DMS153 treated with DMSO at 0.1 percent for 48 hours (cell line): ENCODE measurements around the gene ANKRD55.
"Not testable (repeated sequence)": the region's sequence is repeated elsewhere in the genome, so short reads cannot be mapped to it uniquely, and the experiment has no call there.

Experiments used
- DNase-seq: peaks from one replicate; lab custom pipeline; 2025; ENCODE audit not compliant: unreplicated experiment; lab: John Stamatoyannopoulos, UW

Gene ANKRD55

DNA sequence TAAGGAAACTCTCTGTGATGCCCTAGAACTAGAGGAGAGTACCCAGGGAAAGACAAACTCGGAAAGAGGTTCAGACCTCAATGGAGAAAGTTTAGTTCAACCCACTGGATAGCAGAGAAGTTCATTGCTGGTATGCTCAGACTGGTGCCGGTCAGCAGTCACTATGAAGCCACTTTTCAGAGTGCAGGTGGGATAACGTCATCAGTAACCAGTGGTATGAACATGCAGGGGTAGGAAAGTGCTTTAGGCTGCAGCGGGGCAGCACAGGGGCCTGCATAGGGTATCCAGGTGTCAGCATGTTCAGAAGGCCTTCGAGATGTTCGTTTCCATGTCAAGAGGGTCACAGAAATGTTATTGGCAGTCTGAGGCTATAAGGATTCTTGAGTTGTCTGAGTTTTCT, 20.8 kb upstream of the ANKRD55 start:
- DNase-seq = no peak

DNA sequence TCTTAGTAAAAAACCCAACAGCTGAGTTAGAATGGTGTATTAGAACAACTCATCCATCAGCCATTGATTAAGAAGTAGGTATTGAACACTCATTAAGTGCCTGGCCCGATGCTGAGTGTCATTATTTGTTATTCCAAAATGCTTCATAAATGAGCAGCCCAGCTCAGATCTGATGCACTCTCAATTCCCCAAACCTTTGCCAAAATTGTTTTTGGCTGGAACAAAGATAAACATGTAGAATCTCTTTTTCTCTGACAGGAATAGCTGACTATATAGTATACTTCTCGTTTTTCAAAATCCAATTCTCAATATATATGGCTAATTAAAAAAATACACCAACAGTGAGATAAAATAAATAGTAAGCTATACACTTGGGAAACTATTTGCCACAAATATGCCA, 20.0 kb upstream of the ANKRD55 start:
- no peak for DNase-seq

DNA sequence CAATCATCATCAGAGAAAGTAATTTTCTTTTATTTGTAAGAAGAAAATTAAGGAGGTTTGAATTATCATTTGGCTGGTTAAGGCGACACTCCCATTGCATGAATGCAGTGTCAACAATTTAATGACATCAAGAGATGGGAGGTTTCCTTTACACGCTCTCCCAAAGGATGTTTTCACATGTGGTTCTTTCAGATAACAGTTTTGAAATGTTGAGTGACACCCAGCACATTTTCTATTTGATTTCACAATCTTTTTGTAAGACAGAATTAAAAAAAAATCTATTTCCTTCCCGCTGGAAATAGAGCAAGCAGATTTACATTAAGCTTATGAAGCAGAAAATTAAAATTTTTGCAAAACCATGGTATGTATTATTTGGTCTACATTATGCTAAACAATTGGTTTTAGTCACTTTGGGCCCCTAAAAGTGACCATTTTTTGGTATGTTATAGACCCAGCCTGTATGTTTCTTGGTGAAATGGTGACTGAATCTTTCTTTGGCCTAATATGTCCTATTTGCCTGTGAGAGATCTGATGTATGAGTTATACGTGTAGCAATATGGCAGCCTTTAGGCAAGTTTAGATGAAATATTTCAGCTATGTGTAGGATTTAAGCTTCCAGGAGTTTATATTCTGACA, 18.9 kb upstream of the ANKRD55 start:
- DNase-seq = no peak

DNA sequence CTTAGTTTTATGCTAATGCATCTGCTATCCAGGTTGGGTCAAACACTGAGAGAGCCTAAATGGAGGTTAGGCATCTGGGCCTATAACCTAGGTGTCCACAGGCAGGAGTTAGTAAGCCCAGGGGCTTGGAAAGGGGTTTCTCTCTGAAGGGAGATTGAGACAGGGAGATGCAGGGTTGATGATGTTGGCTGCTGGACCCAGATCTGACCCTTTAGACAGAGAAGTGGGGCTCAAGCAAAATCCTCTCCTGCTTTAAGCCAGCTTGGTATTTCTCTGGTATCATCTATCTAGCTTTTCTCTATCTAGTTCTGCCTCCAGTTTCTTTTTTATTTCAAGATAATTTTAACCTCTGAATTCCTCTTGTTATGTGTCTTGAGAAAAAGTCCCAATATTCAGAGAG, 18.3 kb upstream of the ANKRD55 start:
- DNase-seq = no peak

DNA sequence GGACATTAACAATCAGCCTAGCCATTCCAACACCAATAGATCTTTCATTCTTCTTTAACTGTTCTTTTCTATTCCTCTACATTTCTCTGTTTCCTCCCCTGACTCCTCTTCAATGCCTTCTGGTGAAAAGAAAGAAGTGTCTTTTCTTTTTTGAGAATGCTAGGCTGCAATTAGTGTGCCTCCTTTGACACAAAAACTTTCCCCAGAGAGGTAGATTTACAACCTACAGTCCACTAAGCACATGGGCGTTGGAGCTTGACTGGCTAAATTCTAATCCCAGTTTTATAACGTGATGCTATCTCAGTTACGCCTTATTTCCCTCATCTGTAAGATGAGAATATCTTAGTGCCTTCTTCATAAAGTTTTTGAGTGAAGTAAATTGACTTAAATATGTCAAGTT, 16.9 kb upstream of the ANKRD55 start:
- DNase-seq = no peak

DNA sequence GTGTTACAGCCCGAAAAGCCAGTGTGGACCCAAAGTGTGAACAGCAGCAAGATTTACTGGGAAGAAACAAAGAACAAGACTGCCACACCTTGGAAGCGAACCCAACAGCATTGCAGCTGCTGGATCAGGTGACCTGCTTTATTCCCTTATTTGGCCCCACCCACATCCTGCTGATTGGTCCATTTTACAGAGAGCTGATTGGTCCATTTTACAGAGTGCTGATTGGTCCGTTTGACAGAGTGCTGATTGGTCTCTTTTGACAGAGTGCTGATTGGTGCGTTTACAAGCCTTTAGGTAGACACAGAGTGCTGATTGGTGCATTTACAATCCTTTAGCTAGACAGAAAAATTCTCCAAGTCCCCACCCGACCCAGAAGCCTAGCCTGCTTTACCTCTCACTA, 16.0 kb upstream of the ANKRD55 start:
- not testable (repeated sequence) for DNase-seq

DNA sequence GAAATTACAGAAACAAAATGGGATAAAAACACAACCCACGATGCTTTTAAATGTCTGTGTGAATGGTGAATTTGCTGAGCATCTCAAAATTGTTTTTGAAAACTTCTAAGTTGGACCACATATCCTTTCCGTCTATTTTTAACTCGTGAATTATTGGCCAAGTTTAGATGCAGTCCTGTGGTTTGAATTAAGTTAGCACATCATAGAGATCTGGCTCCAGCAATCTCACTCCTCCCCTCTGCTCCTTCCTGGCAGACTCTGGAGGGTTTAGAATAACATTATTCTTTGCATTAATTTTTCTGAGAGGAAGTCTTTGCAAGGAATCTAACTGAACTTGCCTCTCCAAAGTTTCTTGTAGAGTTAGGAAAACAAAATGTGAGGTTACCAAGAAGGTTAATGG, 14.5 kb upstream of the ANKRD55 start:
- DNase-seq = no peak

DNA sequence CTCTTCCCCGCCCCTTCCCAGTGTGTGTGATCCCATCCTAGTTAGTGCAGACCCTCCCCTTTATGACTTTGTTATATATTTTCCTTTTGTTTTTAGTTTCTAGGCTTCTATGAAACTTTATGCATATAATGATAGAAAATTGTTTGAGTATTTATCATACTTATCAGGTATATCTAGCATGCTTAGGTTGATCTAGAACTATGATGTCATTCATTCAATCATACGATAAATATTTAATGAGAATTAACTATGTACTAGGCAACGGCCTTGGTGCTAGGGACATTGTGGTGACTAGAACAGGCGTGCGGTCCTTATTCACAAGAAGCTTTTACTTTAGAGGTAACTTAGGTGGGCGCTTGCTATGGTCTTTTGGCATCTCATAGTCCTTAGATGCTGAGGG, 13.6 kb upstream of the ANKRD55 start:
- DNase-seq = no peak

DNA sequence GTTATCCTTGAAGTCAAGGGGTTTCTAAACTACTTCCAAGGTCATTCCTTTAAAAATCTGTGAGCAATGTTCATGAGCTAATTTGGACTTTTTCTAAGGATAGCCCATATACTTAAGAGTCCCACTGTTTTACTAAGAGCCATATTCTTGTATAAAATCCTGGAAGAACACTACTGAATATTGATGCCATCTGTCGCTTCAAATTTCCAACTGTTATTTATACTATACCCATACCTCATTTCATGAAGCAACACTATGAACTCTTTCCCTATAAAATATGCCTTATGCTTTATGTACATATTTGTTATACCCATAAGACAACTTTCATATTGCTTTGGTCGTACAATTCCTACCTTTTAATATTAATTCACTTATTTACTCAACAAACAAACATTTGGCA, 12.4 kb upstream of the ANKRD55 start:
- DNase-seq = no peak

DNA sequence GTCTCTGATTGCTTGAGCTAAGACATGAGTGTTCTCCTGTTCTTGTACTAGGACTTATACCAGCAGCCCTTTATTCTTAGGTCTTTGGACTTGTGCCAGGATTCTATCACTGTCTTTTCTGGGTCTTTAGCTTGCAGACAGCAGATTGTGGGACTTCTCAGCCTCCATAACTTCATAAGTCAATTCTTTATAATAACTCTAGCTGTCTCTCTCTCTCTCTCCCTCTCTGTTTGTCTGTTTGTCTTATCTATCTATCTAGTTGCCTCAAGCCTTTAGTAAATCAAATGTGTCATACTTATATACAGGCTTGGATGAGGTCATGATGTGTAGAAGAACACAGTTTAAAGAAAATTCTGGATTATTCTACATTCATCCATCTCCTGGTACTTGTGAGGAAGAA, 11.5 kb upstream of the ANKRD55 start:
- DNase-seq = no peak

DNA sequence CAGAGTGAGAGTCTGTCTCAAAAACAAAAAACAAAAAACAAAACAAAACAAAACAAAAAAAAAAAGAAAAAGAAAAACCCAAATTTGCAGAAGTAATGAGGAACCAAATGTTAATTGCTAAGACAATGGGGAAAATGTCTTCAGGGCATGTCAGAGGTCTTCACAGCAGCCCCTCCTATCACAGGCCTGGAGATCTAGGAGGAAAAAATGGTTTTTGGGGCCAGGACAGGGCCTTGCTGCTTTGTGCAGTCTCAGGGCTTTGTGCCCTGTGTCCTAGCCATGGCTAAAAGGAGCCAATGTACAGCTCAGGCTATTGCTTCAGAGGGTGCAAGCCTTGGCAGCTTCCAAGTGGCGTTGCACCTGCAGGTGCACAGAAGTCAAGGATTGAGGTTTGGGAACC, 9.1 kb upstream of the ANKRD55 start:
- DNase-seq = not testable (repeated sequence)

DNA sequence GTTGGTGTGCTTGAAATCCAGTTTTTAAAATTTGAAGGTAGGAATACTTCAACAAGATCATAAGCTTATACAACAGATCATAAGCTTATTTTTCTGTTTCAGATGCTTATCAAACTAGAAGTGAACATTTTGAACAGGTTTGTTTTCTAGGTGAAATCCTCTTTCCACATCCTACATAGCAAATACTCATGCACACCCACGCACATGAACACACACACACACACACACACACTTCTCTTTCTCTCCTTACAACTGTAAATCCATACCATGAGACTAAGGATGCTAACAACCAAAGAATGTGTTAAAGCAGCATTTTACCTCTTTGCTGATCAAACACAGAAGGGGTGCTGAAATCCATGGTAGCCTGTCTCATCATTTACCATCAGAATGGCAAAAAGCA, 592 bp downstream of the ANKRD55 start:
- DNase-seq = no peak

DNA sequence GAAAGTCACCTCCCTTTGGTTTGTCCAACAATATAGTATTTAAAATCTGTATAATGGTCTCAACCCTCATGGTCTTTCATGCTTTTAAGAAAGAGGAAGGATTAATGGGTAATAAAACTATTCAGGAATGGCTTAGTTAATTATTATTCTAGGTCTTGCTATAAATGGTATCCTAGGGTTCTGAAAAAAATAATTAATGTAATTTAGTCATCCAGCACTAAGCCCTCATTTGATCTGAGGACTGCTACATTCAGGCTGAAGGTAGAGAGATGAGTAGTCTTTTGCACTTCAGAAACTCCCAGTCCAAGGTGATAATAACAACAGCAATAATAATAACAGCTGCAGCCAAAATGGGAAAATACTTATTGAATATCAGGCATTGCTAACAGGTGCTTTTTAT, 2.6 kb downstream of the ANKRD55 start:
- DNase-seq = no peak

DNA sequence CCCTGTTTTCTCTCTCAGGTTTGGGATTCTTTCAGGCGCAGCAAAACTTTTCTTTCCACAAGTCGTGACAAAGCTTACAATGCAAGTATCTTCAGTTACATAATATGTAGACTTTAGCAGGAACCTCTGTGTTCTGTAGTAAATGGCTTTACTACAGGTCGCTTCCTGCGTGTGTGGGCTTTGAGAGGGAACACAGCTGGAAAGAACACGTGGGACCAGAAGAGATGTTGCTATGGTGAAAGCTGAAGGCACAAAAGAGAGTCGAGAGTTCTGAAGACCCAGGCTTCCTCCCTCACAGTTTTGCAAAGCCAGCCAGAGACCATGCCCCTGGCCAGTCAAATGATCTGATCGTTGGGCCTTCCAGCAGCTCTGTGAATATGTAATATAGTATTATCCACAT, 4.0 kb downstream of the ANKRD55 start:
- no peak for DNase-seq

DNA sequence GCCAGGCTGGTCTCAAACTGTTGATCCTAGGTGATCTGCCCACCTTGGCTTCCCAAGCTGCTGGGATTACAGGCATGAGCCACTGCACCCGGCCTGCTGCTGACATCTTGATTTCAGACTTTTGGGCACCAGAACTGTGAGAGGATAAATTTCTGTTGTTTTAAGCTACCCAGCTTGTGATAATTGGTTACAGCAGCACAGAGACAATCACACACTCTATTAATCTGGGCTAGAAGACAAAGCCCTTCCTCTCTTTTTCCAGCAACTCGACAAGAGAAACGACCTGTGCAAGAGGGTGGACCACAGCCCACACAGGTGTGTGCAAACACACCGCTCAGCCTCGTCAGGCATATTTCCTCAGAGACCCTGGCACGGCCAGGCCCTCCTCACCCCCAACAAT, 4.5 kb downstream of the ANKRD55 start:
- no peak for DNase-seq

DNA sequence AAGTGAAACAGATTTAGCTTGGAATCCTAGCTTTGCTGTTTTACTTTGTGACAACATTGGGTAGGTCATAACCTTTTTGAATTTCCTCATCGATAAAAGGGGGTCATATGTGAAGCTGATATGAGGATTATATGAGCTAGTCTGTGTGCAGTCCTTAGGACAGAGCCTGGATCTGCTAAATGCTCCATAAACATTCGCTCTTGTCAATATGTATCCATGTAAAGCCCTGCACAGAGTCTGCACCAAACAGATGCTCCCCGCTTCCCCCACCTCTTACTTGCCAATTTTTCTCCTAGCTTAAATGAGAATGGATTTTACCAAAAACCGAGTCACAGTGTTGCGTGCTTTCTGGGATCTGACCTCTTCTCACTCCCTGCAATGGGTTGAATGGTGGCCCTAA, 5.4 kb downstream of the ANKRD55 start:
- no peak for DNase-seq

DNA sequence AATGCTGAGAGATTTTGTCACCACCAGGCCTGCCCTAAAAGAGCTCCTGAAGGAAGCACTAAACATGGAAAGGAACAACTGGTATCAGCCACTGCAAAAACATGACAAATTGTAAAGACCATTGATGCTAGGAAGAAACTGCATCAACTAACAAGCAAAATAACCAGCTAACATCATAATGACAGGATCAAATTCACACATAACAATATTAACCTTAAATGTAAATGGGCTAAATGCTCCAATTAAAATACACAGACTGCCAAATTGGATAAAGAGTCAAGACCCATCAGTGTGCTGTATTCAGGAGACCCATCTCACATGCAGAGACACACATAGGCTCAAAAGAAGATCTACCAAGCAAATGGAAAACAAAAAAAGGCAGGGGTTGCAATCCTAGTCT, 9.8 kb downstream of the ANKRD55 start:
- not testable (repeated sequence) for DNase-seq

DNA sequence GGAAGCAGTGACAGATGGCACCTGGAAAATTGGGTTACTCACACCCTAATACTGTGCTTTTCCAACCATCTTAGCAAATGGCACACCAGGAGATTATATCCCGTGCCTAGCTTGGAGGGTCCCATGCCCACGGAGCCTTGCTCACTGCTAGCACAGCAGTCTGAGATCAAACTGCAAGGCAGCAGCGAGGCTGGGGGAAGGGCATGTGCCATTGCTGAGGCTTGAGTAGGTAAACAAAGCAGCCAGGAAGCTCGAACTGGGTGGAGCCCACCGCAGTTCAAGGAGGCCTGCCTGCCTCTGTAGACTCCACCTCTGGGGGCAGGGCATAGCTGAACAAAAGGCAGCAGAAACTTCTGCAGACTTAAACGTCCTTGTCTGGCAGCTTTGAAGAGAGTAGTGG, 11.5 kb downstream of the ANKRD55 start:
- DNase-seq = not testable (repeated sequence)

DNA sequence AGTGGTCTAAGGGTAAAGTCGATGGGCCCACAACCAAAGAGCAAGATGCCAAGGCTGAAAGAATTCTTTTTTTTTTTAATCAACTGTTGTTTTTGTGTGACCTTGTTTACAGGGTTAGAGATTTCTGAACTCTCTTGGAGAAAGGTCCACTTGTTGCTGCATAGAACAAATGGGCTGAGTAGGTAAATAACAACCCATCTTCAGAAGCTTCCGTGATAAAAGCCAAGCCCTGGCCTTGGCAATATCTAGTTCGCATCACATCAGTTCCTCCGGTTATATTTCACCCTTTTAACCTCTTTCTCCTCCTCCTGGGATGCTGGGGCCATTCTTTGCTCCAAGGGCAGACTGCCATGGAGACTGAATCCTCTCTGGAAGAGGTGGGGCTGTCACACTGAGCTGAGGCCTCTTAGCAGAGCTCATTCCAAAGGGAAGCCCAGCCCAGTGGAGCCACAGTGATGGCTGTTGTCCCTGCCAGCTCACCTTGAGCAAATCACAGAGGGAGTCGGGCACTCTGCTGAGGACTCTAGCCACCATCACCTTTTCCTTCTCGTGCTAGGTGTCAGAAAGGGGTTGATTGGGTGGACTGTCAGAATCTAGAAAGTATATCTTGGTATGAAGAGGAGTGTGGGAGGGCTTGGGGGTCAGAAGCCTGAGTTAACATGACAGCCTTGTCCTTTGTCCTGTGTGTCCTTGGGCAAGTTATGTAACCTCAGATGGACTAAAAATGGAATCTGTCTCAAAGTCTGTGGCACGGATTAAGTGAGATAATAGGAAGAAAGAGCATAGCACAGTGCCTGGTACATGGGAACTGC, 17.9 kb downstream of the ANKRD55 start:
- DNase-seq = no peak

DNA sequence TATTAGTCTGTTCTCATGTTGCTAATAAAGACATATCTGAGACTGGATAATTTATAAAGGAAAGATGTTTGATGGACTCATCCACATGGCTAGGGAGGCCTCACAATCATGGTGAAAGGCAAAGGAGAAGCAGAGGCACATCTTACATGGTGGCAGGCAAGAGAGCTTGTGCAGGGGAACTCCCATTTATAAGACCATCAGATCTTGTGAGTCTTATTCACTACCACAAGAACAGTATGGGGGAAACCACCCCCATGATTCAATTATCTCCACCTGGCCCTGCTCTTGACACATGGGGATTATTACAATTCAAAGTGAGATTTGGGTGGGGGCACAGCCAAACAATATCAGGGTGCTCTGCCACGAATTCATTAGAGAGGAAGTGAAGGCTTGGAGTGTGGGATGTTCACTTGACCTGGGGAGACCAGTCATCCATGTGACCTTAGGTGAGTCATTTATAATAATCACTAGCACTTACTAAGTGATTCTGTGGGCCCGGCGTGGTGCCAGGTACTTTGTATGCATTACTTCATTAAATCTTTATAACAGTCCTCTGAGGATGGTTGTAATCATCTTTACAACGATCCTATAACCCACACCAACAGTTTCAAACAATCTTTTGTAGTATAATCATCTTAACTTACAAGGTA, 19.1 kb downstream of the ANKRD55 start:
- not testable (repeated sequence) for DNase-seq

DNA sequence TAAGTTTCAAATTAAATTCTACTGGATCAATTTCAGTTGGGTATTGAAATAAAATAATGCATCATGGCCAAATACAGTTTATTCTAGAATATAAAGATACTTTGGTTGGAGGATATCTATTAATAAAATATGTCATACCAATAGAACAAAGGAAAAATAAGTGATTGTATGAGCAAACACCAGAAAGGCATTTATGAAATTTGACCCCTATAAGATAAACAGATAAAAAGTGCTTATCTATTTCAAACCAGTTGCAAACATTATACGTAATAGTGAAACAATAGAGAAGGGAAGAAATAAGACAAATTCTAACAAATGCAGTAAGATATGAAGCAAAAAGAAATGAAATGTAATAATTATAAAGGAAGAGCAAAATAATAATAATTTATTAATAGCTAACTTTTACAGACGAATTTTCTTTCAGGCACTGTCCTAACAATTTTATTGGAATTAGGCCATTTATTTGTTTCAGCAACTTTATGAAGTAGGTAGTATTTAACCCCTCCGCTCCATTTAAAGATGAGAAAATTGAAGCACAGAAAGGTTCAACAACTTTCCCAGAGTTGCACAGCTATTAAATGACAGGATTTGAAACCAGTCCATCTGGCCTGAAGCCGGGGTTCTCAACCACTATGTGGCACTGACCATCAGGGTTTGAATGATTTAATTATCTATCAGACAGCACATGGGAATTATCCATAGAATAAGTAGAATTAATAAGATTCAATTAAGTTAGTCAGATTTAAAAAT, 20.8 kb downstream of the ANKRD55 start:
- DNase-seq = no peak
